A673 (cell line): ENCODE results near the gene PSMB8. TPM values are rescaled to one million over a fixed set of nuclear protein-coding genes. Genes with fewer than 3 reads are reported as not detected.
A peak's percentile ranks its signal among the peaks of the same experiment; 100 is the strongest.
"Not testable (repeated sequence)": the region's sequence is repeated elsewhere in the genome, so short reads cannot be mapped to it uniquely, and the experiment has no call there.

ENCODE experiments used
- BruUV-seq: library from RNA; stranded (reverse); fragments of 400-500 nt; replicated peaks from 2 replicates; lab custom pipeline; 2021; lab: Mats Ljungman, UMichigan
- CTCF ChIA-PET: fragments of 300-600 bp; sonication (Branson Sonifier 250); formaldehyde crosslinking; loops from one replicate; lab custom pipeline; 2022; ENCODE audit warnings: antibody characterized with exemption; lab: Charles Lee
- POLR2A ChIA-PET: fragments of 300-600 bp; sonication (Branson Sonifier 250); formaldehyde crosslinking; loops from one replicate; lab custom pipeline; 2022; ENCODE audit warnings: antibody characterized with exemption; ENCODE audit not compliant: low non-redundant PET; lab: Charles Lee
- DNase-seq: peaks from one replicate; pipeline ENCODE4 v3.0.0-alpha.2; 2015; ENCODE audit warnings: low spot score
- H3K27ac ChIP-seq: fragments of 200-600 bp; sonication (generic); 2 replicates; pipeline ENCODE4 v1.5.1; 2016; ENCODE audit warnings: mixed run types, low read depth, mild to moderate bottlenecking, mixed read lengths, antibody characterized with exemption, low read length; ENCODE audit not compliant: poor library complexity, severe bottlenecking
- H3K27me3 ChIP-seq: fragments of 200-600 bp; sonication (generic); replicated peaks from 2 replicates; pipeline ENCODE4 v1.6.1; 2017; ENCODE audit warnings: mixed run types, low read depth, mild to moderate bottlenecking, mixed read lengths, antibody characterized with exemption, low read length; ENCODE audit not compliant: insufficient read depth, poor library complexity
- H3K36me3 ChIP-seq: fragments of 200-600 bp; sonication (generic); 2 replicates; pipeline ENCODE4 v1.6.1; 2016; ENCODE audit warnings: mixed run types, mild to moderate bottlenecking, mixed read lengths, antibody characterized with exemption, low read length; ENCODE audit not compliant: insufficient read depth, poor library complexity, severe bottlenecking
- H3K4me1 ChIP-seq: fragments of 200-600 bp; sonication (generic); 2 replicates; pipeline ENCODE4 v1.6.1; 2017; ENCODE audit warnings: mixed run types, mild to moderate bottlenecking, mixed read lengths, antibody characterized with exemption, low read length; ENCODE audit not compliant: insufficient read depth, poor library complexity, severe bottlenecking
- H3K4me3 ChIP-seq: fragments of 200-600 bp; sonication (generic); 2 replicates; pipeline ENCODE4 v1.5.1; 2016; ENCODE audit warnings: low read depth, mixed run types, mild to moderate bottlenecking, mixed read lengths, low read length; ENCODE audit not compliant: poor library complexity, severe bottlenecking
- H3K9me3 ChIP-seq: fragments of 200-600 bp; sonication (generic); 2 replicates; pipeline ENCODE4 v1.6.1; 2016; ENCODE audit warnings: mixed run types, low read depth, mild to moderate bottlenecking, mixed read lengths, antibody characterized with exemption, low read length; ENCODE audit not compliant: poor library complexity, severe bottlenecking
- EZH2 ChIP-seq: fragments of 200-600 bp; sonication (generic); IDR thresholded peaks from 2 replicates; pipeline ENCODE4 v1.6.1; 2017; ENCODE audit warnings: borderline replicate concordance, low read depth, mild to moderate bottlenecking, mixed read lengths, antibody characterized with exemption, low read length; ENCODE audit not compliant: poor library complexity, severe bottlenecking
- intact Hi-C: fragments of 100-400 bp; cut with micrococcal nuclease; formaldehyde crosslinking; loops from one replicate; pipeline ENCODE4 v1.10.0; 2022; ENCODE audit not compliant: unreplicated experiment
- total RNA-seq: library from RNA; stranded (reverse); gene quantifications from 2 replicates; pipeline ENCODE4 v1.2.3, GENCODE V29; 2021
- TF ChIP-seq, protein P1 (sequence below): fragments of 300-800, 200-600 bp; sonication (generic); conservative IDR thresholded peaks from 2 replicates; pipeline ENCODE4 v1.5.1; 2017; ENCODE audit warnings: low read depth, mild to moderate bottlenecking, antibody characterized with exemption, low read length, moderate library complexity, mixed read lengths

PSMB8 gene
- total RNA-seq, 1 experiment from 2014 or later = 20.2 TPM

DNA sequence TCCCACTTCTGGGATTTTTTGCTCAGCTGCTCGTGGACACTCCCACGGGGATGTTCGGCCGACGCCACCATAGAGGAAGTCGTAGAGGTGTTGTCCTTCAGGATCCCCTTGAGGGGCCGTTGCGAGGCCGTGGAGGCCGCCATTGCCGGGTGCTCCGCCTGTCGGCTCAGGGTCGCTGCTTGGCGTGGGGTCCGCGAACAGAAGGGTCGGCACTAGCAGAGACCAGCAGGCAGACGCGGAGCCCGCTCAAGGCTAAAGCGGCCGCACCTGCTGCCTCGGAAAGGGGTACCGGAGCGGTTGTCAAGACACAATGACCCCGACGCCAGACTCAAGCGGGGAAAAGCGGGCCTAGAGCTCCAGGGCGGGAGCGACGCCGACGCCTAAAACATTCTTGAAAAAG lies 35.8 kb upstream of the PSMB8 start:
- no peak overlapping the region for H3K27ac ChIP-seq
- intact Hi-C loops = no loop called here
- H3K4me3 ChIP-seq = no peak overlapping the region
- CTCF ChIA-PET = no interaction called here
- H3K36me3 ChIP-seq = no peaks in the 10 kb centered on the region
- POLR2A ChIA-PET = interaction anchor here (0.6 kb wide), 1 partner anchor 100 kb away, joined by 3 read pairs; no protein-coding TSS in a partner anchor
- no TSS peak for BruUV-seq
- TF ChIP-seq, protein P1, sequence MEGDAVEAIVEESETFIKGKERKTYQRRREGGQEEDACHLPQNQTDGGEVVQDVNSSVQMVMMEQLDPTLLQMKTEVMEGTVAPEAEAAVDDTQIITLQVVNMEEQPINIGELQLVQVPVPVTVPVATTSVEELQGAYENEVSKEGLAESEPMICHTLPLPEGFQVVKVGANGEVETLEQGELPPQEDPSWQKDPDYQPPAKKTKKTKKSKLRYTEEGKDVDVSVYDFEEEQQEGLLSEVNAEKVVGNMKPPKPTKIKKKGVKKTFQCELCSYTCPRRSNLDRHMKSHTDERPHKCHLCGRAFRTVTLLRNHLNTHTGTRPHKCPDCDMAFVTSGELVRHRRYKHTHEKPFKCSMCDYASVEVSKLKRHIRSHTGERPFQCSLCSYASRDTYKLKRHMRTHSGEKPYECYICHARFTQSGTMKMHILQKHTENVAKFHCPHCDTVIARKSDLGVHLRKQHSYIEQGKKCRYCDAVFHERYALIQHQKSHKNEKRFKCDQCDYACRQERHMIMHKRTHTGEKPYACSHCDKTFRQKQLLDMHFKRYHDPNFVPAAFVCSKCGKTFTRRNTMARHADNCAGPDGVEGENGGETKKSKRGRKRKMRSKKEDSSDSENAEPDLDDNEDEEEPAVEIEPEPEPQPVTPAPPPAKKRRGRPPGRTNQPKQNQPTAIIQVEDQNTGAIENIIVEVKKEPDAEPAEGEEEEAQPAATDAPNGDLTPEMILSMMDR = no peak
- TF ChIP-seq EZH2 = no peak
- H3K4me1 ChIP-seq = peaks cover 5% of the 10 kb centered on the region
- DNase-seq = no peak
- H3K27me3 ChIP-seq = peaks cover 25% of the 10 kb centered on the region
- H3K9me3 ChIP-seq = no peaks in the 10 kb centered on the region

DNA sequence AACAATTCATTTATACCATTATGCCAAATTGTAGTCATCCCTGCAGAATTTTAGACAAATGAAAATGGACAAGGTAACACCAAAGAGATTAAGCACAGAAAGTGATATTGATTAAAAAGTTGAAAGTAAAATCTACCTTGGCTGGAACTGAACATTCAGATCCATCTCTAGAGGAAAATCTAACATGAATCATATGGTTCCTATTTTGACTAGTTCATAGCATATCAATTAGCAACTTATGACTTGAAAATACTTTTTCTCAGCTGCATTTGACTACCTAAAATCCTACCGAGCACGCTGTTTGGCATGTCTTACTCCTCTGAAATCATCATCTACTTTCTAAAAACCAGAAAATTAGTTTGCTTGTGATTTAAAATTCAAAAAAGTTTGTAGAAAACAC lies 32.8 kb upstream of the PSMB8 start:
- Histone ChIP-seq H3K9me3 (no peaks in the 10 kb centered on the region), H3K4me1 (no peaks in the 10 kb centered on the region), H3K27ac (no peak overlapping the region), H3K36me3 (no peaks in the 10 kb centered on the region), H3K4me3 (no peak overlapping the region), H3K27me3 (peaks cover 35% of the 10 kb centered on the region)
- TF ChIP-seq, protein P1 = no peak
- no peak for TF ChIP-seq EZH2
- intact Hi-C loops = no loop called here
- POLR2A ChIA-PET = no interaction called here
- BruUV-seq = no TSS peak
- CTCF ChIA-PET = no interaction called here
- no peak for DNase-seq

DNA sequence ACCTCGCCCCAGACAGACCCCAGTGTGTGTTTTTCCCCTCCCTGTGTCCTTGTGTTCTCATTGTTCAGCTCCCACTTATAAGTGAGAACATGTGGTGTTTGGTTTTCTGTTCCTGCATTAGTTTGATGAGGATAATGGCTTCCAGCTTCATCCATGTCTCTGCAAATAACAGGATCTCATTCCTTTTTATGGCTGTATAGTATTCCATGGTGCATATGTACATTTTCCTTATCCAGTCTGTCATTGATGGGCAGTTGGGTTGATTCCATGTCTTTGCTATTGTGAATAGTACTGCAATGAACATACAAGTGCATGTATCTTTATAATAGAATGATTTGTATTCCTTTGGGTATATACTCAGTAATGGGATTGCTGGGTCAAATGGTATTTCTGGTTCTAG lies 30.1 kb upstream of the PSMB8 start:
- BruUV-seq, DNase-seq, H3K27ac ChIP-seq, H3K4me1 ChIP-seq, intact Hi-C loops, POLR2A ChIA-PET, H3K4me3 ChIP-seq, H3K9me3 ChIP-seq, H3K36me3 ChIP-seq: not testable (repeated sequence)
- peaks cover 57% of the 10 kb centered on the region for H3K27me3 ChIP-seq
- CTCF ChIA-PET = interaction anchor here (1.9 kb wide), 1 partner anchor 12 kb away, joined by 4 read pairs; no protein-coding TSS in a partner anchor

GRCh38 chr6:32868257-32868788 lies 24.5 kb upstream of the PSMB8 start:
- intact Hi-C loops = loop anchor here (1.0 to 10.0 kb wide), 3 partner anchors 30 to 454 kb away; partner anchors contain the start of gene TAP2
- no peak for TF ChIP-seq EZH2
- TF ChIP-seq, protein P1 = peak; percentile 91
- Histone ChIP-seq H3K9me3 (no peaks in the 10 kb centered on the region), H3K36me3 (no peaks in the 10 kb centered on the region), H3K27ac (no peak overlapping the region), H3K4me3 (no peak overlapping the region), H3K27me3 (peaks cover 50% of the 10 kb centered on the region), H3K4me1 (no peaks in the 10 kb centered on the region)
- POLR2A ChIA-PET = interaction anchor here (1.0 kb wide), 1 partner anchor 110 kb away, joined by 4 read pairs; no protein-coding TSS in a partner anchor
- peak; percentile 84 for DNase-seq
- no TSS peak for BruUV-seq
- CTCF ChIA-PET = interaction anchor here (0.6 to 3.4 kb wide), 13 partner anchors 10 to 453 kb away, joined by 3 to 48 read pairs (median 6); partner anchors contain the start of genes HLA-DMB, PSMB9 and TAP2
